Rectal smooth muscle tissue (tissue), 1 donor: ENCODE data around the gene DOCK6.

Experiments used
- H3K27ac ChIP-seq: one replicate; pipeline ENCODE4 v1.7.0; 2013; ENCODE audit warnings: low read depth, low read length, inconsistent platforms
- H3K27me3 ChIP-seq: one replicate; pipeline ENCODE4 v1.7.0; 2013; ENCODE audit warnings: low read length; ENCODE audit not compliant: control insufficient read depth, insufficient read depth
- H3K36me3 ChIP-seq: one replicate; pipeline ENCODE4 v1.7.0; 2013; ENCODE audit warnings: low read length; ENCODE audit not compliant: control insufficient read depth, insufficient read depth
- H3K4me1 ChIP-seq: one replicate; pipeline ENCODE4 v1.7.0; 2013; ENCODE audit warnings: low read length; ENCODE audit not compliant: control insufficient read depth, insufficient read depth
- H3K4me3 ChIP-seq: one replicate; pipeline ENCODE4 v1.7.0; 2013; ENCODE audit warnings: low read length
- H3K9ac ChIP-seq: one replicate; pipeline ENCODE4 v1.7.0; 2013; ENCODE audit warnings: low read length

The DOCK6 gene, protein sequence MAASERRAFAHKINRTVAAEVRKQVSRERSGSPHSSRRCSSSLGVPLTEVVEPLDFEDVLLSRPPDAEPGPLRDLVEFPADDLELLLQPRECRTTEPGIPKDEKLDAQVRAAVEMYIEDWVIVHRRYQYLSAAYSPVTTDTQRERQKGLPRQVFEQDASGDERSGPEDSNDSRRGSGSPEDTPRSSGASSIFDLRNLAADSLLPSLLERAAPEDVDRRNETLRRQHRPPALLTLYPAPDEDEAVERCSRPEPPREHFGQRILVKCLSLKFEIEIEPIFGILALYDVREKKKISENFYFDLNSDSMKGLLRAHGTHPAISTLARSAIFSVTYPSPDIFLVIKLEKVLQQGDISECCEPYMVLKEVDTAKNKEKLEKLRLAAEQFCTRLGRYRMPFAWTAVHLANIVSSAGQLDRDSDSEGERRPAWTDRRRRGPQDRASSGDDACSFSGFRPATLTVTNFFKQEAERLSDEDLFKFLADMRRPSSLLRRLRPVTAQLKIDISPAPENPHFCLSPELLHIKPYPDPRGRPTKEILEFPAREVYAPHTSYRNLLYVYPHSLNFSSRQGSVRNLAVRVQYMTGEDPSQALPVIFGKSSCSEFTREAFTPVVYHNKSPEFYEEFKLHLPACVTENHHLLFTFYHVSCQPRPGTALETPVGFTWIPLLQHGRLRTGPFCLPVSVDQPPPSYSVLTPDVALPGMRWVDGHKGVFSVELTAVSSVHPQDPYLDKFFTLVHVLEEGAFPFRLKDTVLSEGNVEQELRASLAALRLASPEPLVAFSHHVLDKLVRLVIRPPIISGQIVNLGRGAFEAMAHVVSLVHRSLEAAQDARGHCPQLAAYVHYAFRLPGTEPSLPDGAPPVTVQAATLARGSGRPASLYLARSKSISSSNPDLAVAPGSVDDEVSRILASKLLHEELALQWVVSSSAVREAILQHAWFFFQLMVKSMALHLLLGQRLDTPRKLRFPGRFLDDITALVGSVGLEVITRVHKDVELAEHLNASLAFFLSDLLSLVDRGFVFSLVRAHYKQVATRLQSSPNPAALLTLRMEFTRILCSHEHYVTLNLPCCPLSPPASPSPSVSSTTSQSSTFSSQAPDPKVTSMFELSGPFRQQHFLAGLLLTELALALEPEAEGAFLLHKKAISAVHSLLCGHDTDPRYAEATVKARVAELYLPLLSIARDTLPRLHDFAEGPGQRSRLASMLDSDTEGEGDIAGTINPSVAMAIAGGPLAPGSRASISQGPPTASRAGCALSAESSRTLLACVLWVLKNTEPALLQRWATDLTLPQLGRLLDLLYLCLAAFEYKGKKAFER (N-terminal part only)

GRCh38 chr19:11261971-11262839, at the start of gene DOCK6:
Gene DOCK6, minus strand, starts transcription at chr19:11262524. Its CDS starts 84 bp downstream, at chr19:11262440.
- H3K27ac ChIP-seq = peak within 1 kb of the TSS; percentile 66
- no peaks in the 10 kb centered on the region for H3K27me3 ChIP-seq
- H3K9ac ChIP-seq = peak within 1 kb of the TSS; percentile 49
- peak within 1 kb of the TSS; percentile 67 for H3K4me3 ChIP-seq
- no peaks in the 10 kb centered on the region for H3K36me3 ChIP-seq
- peaks cover 2% of the 10 kb centered on the region for H3K4me1 ChIP-seq

DNA sequence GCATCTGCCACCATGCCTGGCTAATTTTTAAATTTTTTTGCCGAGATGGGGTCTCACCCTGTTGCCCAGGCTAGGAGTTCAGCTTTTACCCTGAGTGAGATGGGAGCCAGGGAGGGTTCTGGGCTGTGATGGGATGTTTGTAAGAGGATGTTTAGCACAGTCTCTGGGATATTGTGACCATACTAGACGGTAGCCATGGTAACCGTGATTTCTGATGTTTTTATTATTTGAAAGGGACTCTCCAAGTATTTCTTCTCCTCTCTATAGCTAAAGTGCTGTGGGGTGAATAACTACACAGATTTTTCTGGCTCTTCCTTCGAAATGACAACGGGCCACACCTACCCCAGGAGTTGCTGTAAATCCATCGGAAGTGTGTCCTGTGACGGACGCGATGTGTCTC, 44.0 kb upstream of the DOCK6 start:
- no peaks in the 10 kb centered on the region for H3K4me1 ChIP-seq
- H3K27ac ChIP-seq = no peak overlapping the region
- H3K36me3 ChIP-seq = no peaks in the 10 kb centered on the region
- H3K27me3 ChIP-seq = no peaks in the 10 kb centered on the region
- no peak overlapping the region for H3K4me3 ChIP-seq
- no peak overlapping the region for H3K9ac ChIP-seq

DNA sequence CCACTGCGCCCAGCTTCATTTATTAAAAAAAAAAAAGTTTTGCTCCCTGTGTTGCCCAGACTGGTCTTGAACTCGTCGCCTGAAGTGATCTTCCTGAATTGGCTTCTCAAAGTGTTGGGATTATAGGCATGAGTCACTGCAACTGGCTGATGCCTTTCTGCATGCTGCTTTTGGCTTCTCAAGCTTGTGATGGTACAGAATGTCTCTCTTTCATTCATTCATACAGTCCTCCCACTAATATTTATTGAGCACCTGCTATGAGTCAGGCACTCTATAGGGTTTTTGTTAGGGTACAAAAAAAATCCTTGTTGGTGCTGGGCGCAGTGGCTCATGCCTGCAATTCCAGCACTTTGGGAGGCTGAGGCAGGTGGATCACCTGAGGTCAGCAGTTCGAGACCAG, 42.6 kb upstream of the DOCK6 start:
- Histone ChIP-seq H3K27ac (no peak overlapping the region), H3K4me1 (no peaks in the 10 kb centered on the region)

DNA sequence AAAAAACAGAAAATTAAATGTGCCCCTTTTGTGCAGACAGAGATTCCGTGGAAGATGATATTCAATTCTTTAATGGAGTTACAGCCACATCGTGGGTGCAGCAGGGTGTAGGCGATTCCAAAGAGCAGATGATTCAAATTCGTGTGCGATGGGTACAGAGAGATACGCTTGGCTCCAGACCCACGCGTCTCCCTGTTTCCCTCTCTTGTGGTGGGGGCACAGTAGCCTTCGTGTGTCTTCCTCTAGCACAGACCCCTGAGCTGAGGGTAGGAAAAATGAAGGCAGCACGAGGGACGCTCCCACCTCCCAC, 38.4 kb upstream of the DOCK6 start:
- H3K27ac ChIP-seq = no peak overlapping the region
- H3K4me1 ChIP-seq = no peaks in the 10 kb centered on the region
- no peaks in the 10 kb centered on the region for H3K36me3 ChIP-seq
- H3K4me3 ChIP-seq = no peak overlapping the region
- H3K9ac ChIP-seq = no peak overlapping the region
- H3K27me3 ChIP-seq = no peaks in the 10 kb centered on the region

More for the DNA sequence above, 42.6 kb upstream of the DOCK6 start:
- no peak overlapping the region for H3K9ac ChIP-seq
- H3K4me3 ChIP-seq = no peak overlapping the region
- H3K27me3 ChIP-seq = no peaks in the 10 kb centered on the region
- no peaks in the 10 kb centered on the region for H3K36me3 ChIP-seq

DNA sequence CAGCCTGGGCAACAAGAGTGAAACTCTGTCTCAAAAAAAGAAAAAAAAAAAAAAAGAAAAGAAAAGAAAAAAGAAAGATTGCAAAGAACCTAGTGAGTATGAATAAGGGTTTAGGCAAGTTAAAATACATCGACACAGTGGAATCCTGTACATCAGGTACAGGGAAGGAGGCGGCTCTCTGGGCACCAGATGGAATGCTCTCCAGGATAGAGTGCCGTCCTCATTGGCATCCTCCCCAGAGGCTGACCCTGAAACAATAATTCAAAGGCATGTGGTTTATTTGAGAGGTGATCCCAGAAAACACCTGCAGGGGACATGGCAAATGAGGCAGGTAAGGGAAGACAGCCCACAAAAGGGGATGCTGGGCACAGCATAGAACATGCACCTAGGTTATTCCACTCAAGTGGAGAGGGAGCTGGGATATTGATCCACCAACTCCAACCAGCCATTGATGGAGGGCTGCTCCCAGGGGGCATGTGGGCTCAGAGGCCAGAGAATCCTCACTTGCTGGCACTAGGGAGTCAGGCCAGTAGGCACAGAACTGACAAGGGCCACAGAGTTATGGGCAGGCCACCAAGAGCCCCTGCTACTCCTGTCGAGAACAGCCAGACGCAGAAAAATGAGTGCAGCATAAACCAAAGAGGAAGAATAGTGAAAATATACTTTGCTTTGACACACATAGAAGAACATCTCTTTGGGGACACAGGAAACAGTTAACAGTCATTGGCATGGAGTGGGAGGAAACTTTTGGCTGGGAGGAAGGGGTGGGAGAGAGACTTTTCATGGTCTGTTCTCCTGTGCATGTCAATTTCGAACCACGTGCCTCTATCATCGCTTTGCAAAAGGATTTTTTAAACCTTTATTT, 37.9 kb upstream of the DOCK6 start:
- no peak overlapping the region for H3K27ac ChIP-seq
- no peaks in the 10 kb centered on the region for H3K36me3 ChIP-seq

GRCh38 chr19:11296264-11296663, 33.9 kb upstream of the DOCK6 start:
- no peaks in the 10 kb centered on the region for H3K27me3 ChIP-seq
- no peak overlapping the region for H3K4me3 ChIP-seq
- H3K9ac ChIP-seq = no peak overlapping the region
- no peaks in the 10 kb centered on the region for H3K4me1 ChIP-seq
- no peaks in the 10 kb centered on the region for H3K36me3 ChIP-seq
- H3K27ac ChIP-seq = no peak overlapping the region

More for the DNA sequence above, 37.9 kb upstream of the DOCK6 start:
- H3K4me3 ChIP-seq = no peak overlapping the region
- H3K27me3 ChIP-seq = no peaks in the 10 kb centered on the region
- H3K9ac ChIP-seq = no peak overlapping the region
- H3K4me1 ChIP-seq = no peaks in the 10 kb centered on the region

DNA sequence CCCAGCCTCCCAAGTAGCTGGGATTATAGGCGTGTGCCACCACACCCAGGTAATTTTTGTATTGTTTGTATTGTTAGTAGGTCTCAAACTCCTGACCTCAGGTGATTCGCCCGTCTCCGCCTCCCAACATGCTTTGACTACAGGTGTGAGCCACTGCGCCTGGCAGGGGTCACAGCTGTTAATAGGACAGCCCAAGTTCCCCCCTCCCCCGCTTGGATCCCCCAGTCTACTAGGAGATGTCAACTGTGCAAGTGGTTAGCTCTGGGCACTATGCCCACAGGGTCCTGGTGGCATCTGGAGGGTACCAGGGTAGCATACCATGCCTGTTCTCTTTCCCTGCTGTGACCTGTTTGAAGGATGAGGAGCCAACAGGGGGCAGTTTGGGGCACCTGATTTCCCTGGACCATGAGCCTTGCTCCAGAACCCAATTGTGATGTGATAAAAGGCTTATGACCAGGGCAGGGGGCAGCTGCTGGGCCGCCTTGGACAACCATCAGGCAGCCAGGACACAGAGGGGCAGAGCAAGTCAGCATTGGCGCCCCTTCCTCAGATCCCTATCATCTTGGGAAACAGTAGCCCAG, 33.4 kb upstream of the DOCK6 start, which contains the start of gene TSPAN16:
Gene TSPAN16, plus strand, starts transcription at position 496 of the 581 bp plus-strand sequence. CDS start 138 bp downstream, outside the sequence.
- Histone ChIP-seq H3K36me3 (no peaks in the 10 kb centered on the region), H3K27me3 (no peaks in the 10 kb centered on the region), H3K4me1 (no peaks in the 10 kb centered on the region), H3K27ac (no peak within 1 kb of the TSS), H3K9ac (no peak within 1 kb of the TSS), H3K4me3 (no peak within 1 kb of the TSS)

DNA sequence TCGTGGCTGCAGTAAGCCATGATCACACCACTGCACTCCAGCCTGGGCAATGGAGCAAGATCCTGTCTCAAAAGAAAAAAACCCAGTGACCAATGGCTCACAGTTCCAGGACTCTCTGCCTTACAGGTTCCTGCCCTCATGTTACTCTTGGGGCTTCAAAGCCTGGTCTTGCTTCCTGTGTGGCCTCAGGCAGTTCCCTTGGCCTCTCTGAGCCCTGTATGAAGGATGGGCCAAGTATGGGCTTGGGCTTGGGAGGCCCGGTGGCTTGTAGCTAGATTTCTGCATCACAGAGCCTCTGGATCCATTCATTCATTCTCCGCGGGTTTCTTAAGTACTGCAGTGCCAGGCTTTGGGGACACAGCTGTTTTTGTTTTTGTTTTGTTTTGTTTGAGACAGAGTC, 32.9 kb upstream of the DOCK6 start:
- H3K27ac ChIP-seq = no peak overlapping the region
- H3K4me1 ChIP-seq = no peaks in the 10 kb centered on the region
- H3K9ac ChIP-seq = no peak overlapping the region
- H3K27me3 ChIP-seq = no peaks in the 10 kb centered on the region
- H3K4me3 ChIP-seq = no peak overlapping the region
- no peaks in the 10 kb centered on the region for H3K36me3 ChIP-seq

DNA sequence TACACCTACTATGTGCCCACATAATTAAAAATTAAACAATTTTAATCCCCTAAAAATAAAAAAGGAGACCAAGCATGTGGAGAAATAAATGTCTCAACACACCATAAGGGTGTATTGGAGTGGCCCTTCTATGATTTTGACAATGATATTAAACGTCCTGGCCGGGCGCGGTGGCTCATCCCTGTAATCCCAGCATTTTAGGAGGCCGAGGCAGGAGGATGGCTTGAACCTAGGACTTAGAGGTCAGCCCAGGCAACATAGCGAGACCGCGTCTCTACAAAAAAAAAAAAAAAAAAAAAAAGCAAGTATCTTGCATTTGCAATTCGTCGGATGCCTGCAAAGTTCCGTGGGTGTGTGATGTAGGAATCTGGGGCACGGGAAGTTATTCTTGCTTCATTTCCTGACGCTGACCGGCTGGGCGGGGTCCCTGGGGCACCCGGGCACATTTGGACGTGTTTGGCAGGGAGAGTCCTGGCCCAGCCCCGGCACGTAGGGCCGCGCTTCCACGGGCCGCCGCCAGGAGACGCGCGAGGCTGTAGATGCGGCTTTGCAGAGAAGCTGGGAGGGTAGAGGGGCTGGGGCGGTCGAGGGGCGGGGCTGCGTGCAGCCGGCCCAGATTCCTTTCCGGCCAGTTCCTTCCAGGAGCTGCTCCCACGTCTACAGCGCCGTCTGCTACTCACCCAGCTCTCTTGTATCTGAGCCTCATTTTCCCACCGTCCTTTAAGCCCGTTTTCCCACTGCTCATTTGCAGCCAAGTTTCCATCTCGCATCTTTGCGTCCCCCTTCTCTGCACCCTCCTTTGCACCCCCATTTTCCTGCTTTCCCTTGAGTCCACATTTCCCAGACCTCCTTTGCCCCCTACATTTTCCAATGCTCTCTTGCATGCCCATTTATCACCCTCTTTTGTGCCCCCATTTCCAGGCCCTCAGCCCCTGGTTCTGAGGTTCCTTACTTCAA, 31.4 kb upstream of the DOCK6 start:
- Histone ChIP-seq H3K27ac (no peak overlapping the region), H3K4me3 (peak overlapping the region; percentile 55), H3K9ac (no peak overlapping the region), H3K36me3 (no peaks in the 10 kb centered on the region), H3K27me3 (no peaks in the 10 kb centered on the region), H3K4me1 (no peaks in the 10 kb centered on the region)

DNA sequence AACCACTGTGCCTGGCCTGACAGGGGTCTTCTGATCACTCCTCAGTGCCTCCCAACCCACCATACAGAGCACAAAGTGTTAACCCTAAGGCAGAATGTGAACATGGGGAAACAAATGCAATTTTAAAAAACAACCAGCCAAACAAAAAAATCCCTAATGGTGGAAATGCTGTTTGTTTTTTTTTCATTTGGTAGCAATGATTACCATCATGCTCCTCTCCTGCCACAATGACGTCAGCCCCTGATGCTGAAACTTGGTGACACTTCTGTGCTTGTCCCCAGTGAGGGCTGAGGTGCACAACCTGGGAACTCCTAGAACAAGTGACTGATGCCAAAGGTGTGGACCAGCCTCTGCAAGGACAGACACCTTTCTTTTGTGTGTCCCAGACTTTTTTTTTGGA, 29.7 kb upstream of the DOCK6 start:
- Histone ChIP-seq H3K36me3 (no peaks in the 10 kb centered on the region), H3K4me1 (no peaks in the 10 kb centered on the region), H3K27ac (no peak overlapping the region), H3K27me3 (no peaks in the 10 kb centered on the region), H3K4me3 (no peak overlapping the region), H3K9ac (no peak overlapping the region)
